ENCODE data around the gene TMCC3. TPM values are rescaled to one million over a fixed set of nuclear protein-coding genes. Genes with fewer than 3 reads are reported as not detected.
"Not testable (repeated sequence)": the region's sequence is repeated elsewhere in the genome, so short reads cannot be mapped to it uniquely, and the experiment has no call there.

The TMCC3 gene
- total RNA-seq, 1 experiment from 2014 or later: 0.49 TPM

DNA sequence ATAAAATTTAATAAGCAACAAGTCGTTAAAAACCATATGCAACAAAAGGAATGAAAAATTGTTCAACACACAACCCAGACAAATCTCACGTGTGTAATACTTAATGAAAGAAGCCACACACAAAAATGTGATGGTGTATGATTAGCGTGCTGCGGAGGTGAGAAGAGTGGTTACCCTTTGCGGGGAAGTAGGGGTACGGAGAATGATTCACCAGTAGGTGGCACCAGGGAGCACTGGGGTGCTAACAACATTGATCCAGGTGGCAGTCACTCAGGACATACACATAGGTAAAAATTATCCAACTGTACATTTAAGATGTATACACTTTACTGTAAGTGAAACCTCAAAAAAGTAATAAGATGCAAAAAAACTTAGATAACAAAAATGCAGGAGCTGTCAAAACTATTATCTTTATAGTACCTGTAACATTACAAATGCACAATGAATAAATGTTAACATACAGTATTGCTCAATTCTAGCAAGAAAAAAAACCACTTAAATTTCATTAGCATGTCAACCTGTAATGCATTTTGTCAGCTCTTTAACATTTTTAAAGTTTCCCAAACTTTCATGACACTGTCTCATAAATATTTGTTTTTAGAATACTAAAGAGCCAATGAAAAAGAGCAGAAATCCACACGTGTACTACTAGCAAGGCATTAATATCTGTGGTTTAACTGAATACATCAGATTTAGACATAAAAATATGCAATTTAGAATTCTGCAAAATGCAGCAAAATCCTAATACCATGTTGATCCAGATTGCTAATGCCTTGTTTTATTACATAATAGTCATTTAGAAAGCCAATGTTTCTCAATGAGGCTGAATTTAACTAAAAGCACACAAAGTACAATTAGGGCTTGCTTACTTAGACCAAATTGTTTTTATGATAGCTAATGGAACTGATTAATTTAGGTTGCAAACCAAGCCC is 46.7 kb downstream of the TMCC3 start:
- TF ChIP-seq, protein P1, sequence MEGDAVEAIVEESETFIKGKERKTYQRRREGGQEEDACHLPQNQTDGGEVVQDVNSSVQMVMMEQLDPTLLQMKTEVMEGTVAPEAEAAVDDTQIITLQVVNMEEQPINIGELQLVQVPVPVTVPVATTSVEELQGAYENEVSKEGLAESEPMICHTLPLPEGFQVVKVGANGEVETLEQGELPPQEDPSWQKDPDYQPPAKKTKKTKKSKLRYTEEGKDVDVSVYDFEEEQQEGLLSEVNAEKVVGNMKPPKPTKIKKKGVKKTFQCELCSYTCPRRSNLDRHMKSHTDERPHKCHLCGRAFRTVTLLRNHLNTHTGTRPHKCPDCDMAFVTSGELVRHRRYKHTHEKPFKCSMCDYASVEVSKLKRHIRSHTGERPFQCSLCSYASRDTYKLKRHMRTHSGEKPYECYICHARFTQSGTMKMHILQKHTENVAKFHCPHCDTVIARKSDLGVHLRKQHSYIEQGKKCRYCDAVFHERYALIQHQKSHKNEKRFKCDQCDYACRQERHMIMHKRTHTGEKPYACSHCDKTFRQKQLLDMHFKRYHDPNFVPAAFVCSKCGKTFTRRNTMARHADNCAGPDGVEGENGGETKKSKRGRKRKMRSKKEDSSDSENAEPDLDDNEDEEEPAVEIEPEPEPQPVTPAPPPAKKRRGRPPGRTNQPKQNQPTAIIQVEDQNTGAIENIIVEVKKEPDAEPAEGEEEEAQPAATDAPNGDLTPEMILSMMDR (conservative IDR thresholded peaks at IDR 0.05; ENCODE audit: low read depth, low read length): peak; percentile 63
- no peak for TF ChIP-seq EZH2 (IDR thresholded peaks at IDR 0.05; ENCODE audit: borderline replicate concordance, low read depth, low read length, poor library complexity, severe bottlenecking)
- Histone ChIP-seq H3K4me1 (ENCODE audit: insufficient read depth, low read length, poor library complexity, severe bottlenecking) (no peaks in the 10 kb centered on the region), H3K36me3 (ENCODE audit: insufficient read depth, low read length, poor library complexity, severe bottlenecking) (no peaks in the 10 kb centered on the region), H3K9me3 (ENCODE audit: low read depth, low read length, poor library complexity, severe bottlenecking) (no peaks in the 10 kb centered on the region), H3K27ac (ENCODE audit: low read depth, low read length, poor library complexity, severe bottlenecking) (no peak overlapping the region), H3K27me3 (replicated peaks; ENCODE audit: insufficient read depth, low read depth, low read length, poor library complexity) (no peaks in the 10 kb centered on the region), H3K4me3 (ENCODE audit: low read depth, low read length, poor library complexity, severe bottlenecking) (no peak overlapping the region)
- intact Hi-C loops (cut with micrococcal nuclease; ENCODE audit: unreplicated experiment): no loop called here
- ChIA-PET POLR2A (ENCODE audit: low non-redundant PET) (no interaction called here), CTCF (interaction anchor here (0.6 kb wide), 1 partner anchor 272 kb away, joined by 3 read pairs; no protein-coding TSS in a partner anchor)
- BruUV-seq (replicated peaks): no TSS peak
- DNase-seq (ENCODE audit: low spot score): peak; percentile 17

DNA sequence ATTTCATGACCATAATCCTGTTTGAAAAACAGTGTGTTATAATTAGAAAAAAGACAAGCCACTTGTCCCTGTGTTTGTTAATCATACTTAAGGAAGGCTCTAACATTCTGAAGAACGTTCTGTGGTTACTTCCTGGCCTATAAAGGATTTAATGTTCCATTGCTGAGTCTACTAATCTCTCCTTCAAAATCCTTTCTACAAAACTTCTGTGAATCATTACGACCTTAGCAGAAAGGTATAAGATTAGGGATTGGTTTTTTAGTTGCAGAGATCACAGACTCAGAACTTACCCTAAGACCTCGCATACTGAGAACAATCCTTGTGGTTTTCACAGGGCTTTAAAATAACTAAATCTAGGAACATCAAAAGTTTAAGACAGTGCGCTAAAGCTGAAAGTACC is 48.3 kb downstream of the TMCC3 start:
- Histone ChIP-seq H3K4me3 (ENCODE audit: low read depth, low read length, poor library complexity, severe bottlenecking) (no peak overlapping the region), H3K36me3 (ENCODE audit: insufficient read depth, low read length, poor library complexity, severe bottlenecking) (no peaks in the 10 kb centered on the region), H3K27me3 (replicated peaks; ENCODE audit: insufficient read depth, low read depth, low read length, poor library complexity) (no peaks in the 10 kb centered on the region), H3K4me1 (ENCODE audit: insufficient read depth, low read length, poor library complexity, severe bottlenecking) (no peaks in the 10 kb centered on the region), H3K27ac (ENCODE audit: low read depth, low read length, poor library complexity, severe bottlenecking) (no peak overlapping the region), H3K9me3 (ENCODE audit: low read depth, low read length, poor library complexity, severe bottlenecking) (no peaks in the 10 kb centered on the region)
- CTCF ChIA-PET: no interaction called here
- POLR2A ChIA-PET (ENCODE audit: low non-redundant PET): no interaction called here
- no peak for DNase-seq (ENCODE audit: low spot score)
- TF ChIP-seq, protein P1 (conservative IDR thresholded peaks at IDR 0.05; ENCODE audit: low read depth, low read length): no peak
- TF ChIP-seq EZH2 (IDR thresholded peaks at IDR 0.05; ENCODE audit: borderline replicate concordance, low read depth, low read length, poor library complexity, severe bottlenecking): no peak
- no TSS peak for BruUV-seq (replicated peaks)
- intact Hi-C loops (cut with micrococcal nuclease; ENCODE audit: unreplicated experiment): no loop called here

DNA sequence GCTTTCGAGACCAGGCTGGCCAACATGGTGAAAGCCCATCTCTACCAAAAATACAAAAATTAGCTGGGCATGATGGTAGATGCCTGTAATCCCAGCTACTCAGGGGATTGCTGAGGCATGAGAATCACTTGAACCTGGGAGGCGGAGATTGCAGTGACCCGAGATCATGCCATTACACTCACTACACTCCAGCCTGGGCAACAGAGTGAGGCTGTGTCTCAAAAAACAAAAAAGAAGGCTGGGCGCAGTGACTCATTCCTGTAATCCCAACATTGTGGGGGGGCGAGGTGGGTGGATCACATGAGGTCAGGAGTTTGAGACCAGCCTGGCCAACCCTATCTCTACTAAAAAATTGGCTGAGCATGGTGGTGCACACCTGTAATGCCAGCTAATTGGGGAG is 49.0 kb downstream of the TMCC3 start:
- H3K27me3 ChIP-seq (replicated peaks; ENCODE audit: insufficient read depth, low read depth, low read length, poor library complexity); H3K4me1 ChIP-seq (ENCODE audit: insufficient read depth, low read length, poor library complexity, severe bottlenecking); H3K27ac ChIP-seq (ENCODE audit: low read depth, low read length, poor library complexity, severe bottlenecking); H3K36me3 ChIP-seq (ENCODE audit: insufficient read depth, low read length, poor library complexity, severe bottlenecking); DNase-seq (ENCODE audit: low spot score); intact Hi-C loops (cut with micrococcal nuclease; ENCODE audit: unreplicated experiment); BruUV-seq (replicated peaks); POLR2A ChIA-PET (ENCODE audit: low non-redundant PET); H3K9me3 ChIP-seq (ENCODE audit: low read depth, low read length, poor library complexity, severe bottlenecking); CTCF ChIA-PET; H3K4me3 ChIP-seq (ENCODE audit: low read depth, low read length, poor library complexity, severe bottlenecking): not testable (repeated sequence)

DNA sequence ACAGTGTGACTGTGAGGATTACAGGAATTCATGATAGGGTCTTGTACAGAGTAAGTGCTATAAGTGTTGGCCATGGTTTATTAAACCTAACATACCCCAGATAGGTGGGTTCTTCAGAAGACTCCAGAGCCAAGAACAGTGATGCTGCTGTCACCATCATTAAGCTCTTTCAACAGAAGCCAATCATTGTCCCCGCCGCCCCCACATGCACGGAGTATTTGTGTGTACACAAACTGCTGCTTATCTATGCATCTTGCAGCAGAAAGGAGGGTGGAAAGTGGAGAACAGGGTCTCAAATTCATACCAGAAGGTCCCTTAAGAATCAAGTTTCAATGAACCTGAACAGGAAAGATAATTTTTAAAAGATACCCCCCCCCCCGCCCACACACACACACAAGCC is 51.2 kb downstream of the TMCC3 start:
- BruUV-seq (replicated peaks): no TSS peak
- Histone ChIP-seq H3K4me3 (ENCODE audit: low read depth, low read length, poor library complexity, severe bottlenecking) (no peak overlapping the region), H3K27me3 (replicated peaks; ENCODE audit: insufficient read depth, low read depth, low read length, poor library complexity) (no peaks in the 10 kb centered on the region), H3K9me3 (ENCODE audit: low read depth, low read length, poor library complexity, severe bottlenecking) (no peaks in the 10 kb centered on the region), H3K4me1 (ENCODE audit: insufficient read depth, low read length, poor library complexity, severe bottlenecking) (no peaks in the 10 kb centered on the region), H3K36me3 (ENCODE audit: insufficient read depth, low read length, poor library complexity, severe bottlenecking) (no peaks in the 10 kb centered on the region), H3K27ac (ENCODE audit: low read depth, low read length, poor library complexity, severe bottlenecking) (no peak overlapping the region)
- CTCF ChIA-PET: no interaction called here
- no peak for TF ChIP-seq EZH2 (IDR thresholded peaks at IDR 0.05; ENCODE audit: borderline replicate concordance, low read depth, low read length, poor library complexity, severe bottlenecking)
- TF ChIP-seq, protein P1 (conservative IDR thresholded peaks at IDR 0.05; ENCODE audit: low read depth, low read length): no peak
- no peak for DNase-seq (ENCODE audit: low spot score)
- intact Hi-C loops (cut with micrococcal nuclease; ENCODE audit: unreplicated experiment): no loop called here
- POLR2A ChIA-PET (ENCODE audit: low non-redundant PET): no interaction called here
